SIG-M5 (cell line): Measurements from ENCODE around the gene PFDN6.
A peak's percentile ranks its signal among the peaks of the same experiment; 100 is the strongest.

Experiments
- DNase-seq: peaks from one replicate; lab custom pipeline; 2025; lab: John Stamatoyannopoulos, UW

PFDN6 gene

GRCh38 chr6:33317419-33317668, 27.9 kb downstream of the PFDN6 start:
- DNase-seq: no peak

GRCh38 chr6:33317669-33318425, 28.4 kb downstream of the PFDN6 start, which contains the start of gene ZBTB22:
Gene ZBTB22, minus strand, starts transcription at chr6:33317744. Its CDS starts 828 bp downstream, at chr6:33316916.
- peak; percentile 77 for DNase-seq

GRCh38 chr6:33318426-33319073, 29.1 kb downstream of the PFDN6 start:
- no peak for DNase-seq

- no peak for DNase-seq
Observed at GRCh38 chr6:33319939-33320314, 30.5 kb downstream of the PFDN6 start.

- DNase-seq: no peak
Observed at GRCh38 chr6:33320315-33321181, 31.1 kb downstream of the PFDN6 start.

GRCh38 chr6:33321227-33321626, 31.8 kb downstream of the PFDN6 start:
- no peak for DNase-seq

GRCh38 chr6:33323623-33323948, 34.2 kb downstream of the PFDN6 start:
- no peak for DNase-seq

GRCh38 chr6:33324125-33324524, 34.7 kb downstream of the PFDN6 start:
- no peak for DNase-seq

- no peak for DNase-seq
Observed at GRCh38 chr6:33329058-33329457, 39.7 kb downstream of the PFDN6 start.

GRCh38 chr6:33330736-33331135, 41.3 kb downstream of the PFDN6 start:
- DNase-seq: no peak

- no peak for DNase-seq
Observed at GRCh38 chr6:33333666-33334065, 44.3 kb downstream of the PFDN6 start.

- DNase-seq: no peak
Observed at GRCh38 chr6:33335916-33336315, 46.5 kb downstream of the PFDN6 start.

GRCh38 chr6:33336495-33336894, 47.1 kb downstream of the PFDN6 start:
- DNase-seq: no peak

- DNase-seq: no peak
Observed at GRCh38 chr6:33339193-33339592, 49.8 kb downstream of the PFDN6 start.
